Fibroblast of lung (primary cell): ENCODE measurements around the gene ATXN2. TPM values are rescaled to one million over a fixed set of nuclear protein-coding genes. Genes with fewer than 3 reads are reported as not detected.
"Not testable (repeated sequence)": the region's sequence is repeated elsewhere in the genome, so short reads cannot be mapped to it uniquely, and the experiment has no call there.

Source experiments
- DNase-seq, 2 donors: peaks; one replicate each; pipeline versions ENCODE4 v3.0.0 to v3.0.0-alpha.2; 2010; ENCODE audit warnings: low read depth in 2 of 2
- H2AFZ ChIP-seq: 2 replicates; pipeline ENCODE4 v1.5.1; 2012; ENCODE audit warnings: low read length, control low read depth, inconsistent platforms
- H3K27ac ChIP-seq: 2 replicates; pipeline ENCODE4 v1.5.1; 2011; ENCODE audit warnings: low read length, control low read depth; ENCODE audit not compliant: insufficient read depth
- H3K27me3 ChIP-seq: 2 replicates; pipeline ENCODE4 v1.5.1; 2011; ENCODE audit warnings: mild to moderate bottlenecking, low read length; ENCODE audit not compliant: control insufficient read depth, insufficient read depth
- H3K36me3 ChIP-seq: 2 replicates; pipeline ENCODE4 v1.5.1; 2011; ENCODE audit warnings: low read length; ENCODE audit not compliant: control insufficient read depth, insufficient read depth
- H3K4me1 ChIP-seq: 2 replicates; pipeline ENCODE4 v1.5.1; 2011; ENCODE audit warnings: low read length; ENCODE audit not compliant: control insufficient read depth, insufficient read depth; ENCODE audit errors: extremely low read depth
- H3K4me2 ChIP-seq: 2 replicates; pipeline ENCODE4 v1.5.1; 2011; ENCODE audit warnings: low read length, control low read depth; ENCODE audit not compliant: insufficient read depth; ENCODE audit errors: extremely low read depth
- H3K4me3 ChIP-seq, 4 experiments: fragments of 200-600 bp in 1 of 4; sonication (generic) in 1 of 4; replicated peaks in 1 of 4; 2 replicates each; pipeline ENCODE4 v1.5.1; 2011 to 2016; ENCODE audit warnings: low read length in 4 of 4, low read depth in 3 of 4, mild to moderate bottlenecking in 3 of 4, control low read depth in 2 of 4, inconsistent platforms in 1 of 4, mixed read lengths in 1 of 4; ENCODE audit not compliant: insufficient read depth in 1 of 4; ENCODE audit errors: control extremely low read depth in 1 of 4
- H3K79me2 ChIP-seq: 2 replicates; pipeline ENCODE4 v1.5.1; 2012; ENCODE audit warnings: mild to moderate bottlenecking, low read length, inconsistent platforms; ENCODE audit not compliant: control insufficient read depth, insufficient read depth
- H3K9ac ChIP-seq: 2 replicates; pipeline ENCODE4 v1.5.1; 2011; ENCODE audit warnings: mild to moderate bottlenecking, low read length, control low read depth; ENCODE audit not compliant: insufficient read depth
- H3K9me3 ChIP-seq: 2 replicates; pipeline ENCODE4 v1.5.1; 2012; ENCODE audit warnings: low read depth, low read length; ENCODE audit not compliant: control insufficient read depth, insufficient read depth
- H4K20me1 ChIP-seq: 2 replicates; pipeline ENCODE4 v1.5.1; 2011; ENCODE audit warnings: low read length; ENCODE audit not compliant: control insufficient read depth, insufficient read depth; ENCODE audit errors: extremely low read depth
- EZH2 ChIP-seq: IDR thresholded peaks from 2 replicates; pipeline ENCODE4 v1.5.1; 2012; ENCODE audit warnings: low read length, control low read depth, mild to moderate bottlenecking; ENCODE audit errors: missing control alignments
- polyA plus RNA-seq, 2 donors: library from polyadenylated mRNA; depleted of rRNA in 1 of 2; stranded (reverse) in 1 of 2; unstranded in 1 of 2; fragments of >200 nt; gene quantifications; 2 replicates each; pipeline ENCODE4 v1.2.1, GENCODE V29; 2011 to 2012; ENCODE audit warnings: missing spikeins in 1 of 2
- total RNA-seq: library from RNA; depleted of rRNA; stranded (reverse); fragments of >200 nt; gene quantifications from 2 replicates; pipeline ENCODE4 v1.2.1, GENCODE V29; 2014
- TF ChIP-seq, protein P1 (sequence below), 2 donors: IDR thresholded peaks in 1 of 2; conservative IDR thresholded peaks in 1 of 2; 1 replicate in 1 of 2; 2 replicates in 1 of 2; pipeline ENCODE4 v1.5.1; 2011 to 2012; ENCODE audit warnings: low read length in 2 of 2, control low read depth in 1 of 2, inconsistent platforms in 1 of 2, low read depth in 1 of 2, mild to moderate bottlenecking in 1 of 2

The ATXN2 gene
- total and polyA plus RNA-seq, 2 donors (not counting 1 experiment from before 2014, with no cell fraction given), result 25.9 to 31.2 TPM

DNA sequence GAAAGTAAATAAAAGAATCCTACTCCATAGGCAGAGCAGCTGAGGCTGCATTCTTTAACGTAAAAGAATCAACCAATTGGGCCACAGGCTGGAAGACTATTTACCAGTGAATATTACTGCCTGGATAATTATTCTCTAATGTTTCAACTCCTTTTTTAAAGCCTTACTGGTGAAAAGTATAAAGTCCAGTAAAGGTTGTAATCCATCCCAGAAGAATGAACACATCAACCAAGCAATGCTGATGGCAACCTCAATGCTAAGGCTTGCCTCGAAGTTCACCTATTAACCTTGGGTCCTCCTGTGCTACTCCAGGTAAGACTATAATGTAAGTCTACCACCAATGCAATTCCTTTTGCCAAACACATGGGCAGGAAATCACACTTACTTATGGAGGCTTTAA lies 77.3 kb downstream of the ATXN2 start:
- Histone ChIP-seq H3K4me2 (no peak overlapping the region), H3K9ac (no peak overlapping the region), H3K9me3 (no peaks in the 10 kb centered on the region), H3K36me3 (peaks cover 10% of the 10 kb centered on the region), H3K4me3 (no peak overlapping the region), H3K79me2 (peaks cover 1% of the 10 kb centered on the region), H3K4me1 (no peaks in the 10 kb centered on the region), H4K20me1 (no peaks in the 10 kb centered on the region), H2AFZ (no peak overlapping the region), H3K27ac (no peak overlapping the region), H3K27me3 (no peaks in the 10 kb centered on the region)
- no peak for TF ChIP-seq EZH2
- TF ChIP-seq, protein P1, sequence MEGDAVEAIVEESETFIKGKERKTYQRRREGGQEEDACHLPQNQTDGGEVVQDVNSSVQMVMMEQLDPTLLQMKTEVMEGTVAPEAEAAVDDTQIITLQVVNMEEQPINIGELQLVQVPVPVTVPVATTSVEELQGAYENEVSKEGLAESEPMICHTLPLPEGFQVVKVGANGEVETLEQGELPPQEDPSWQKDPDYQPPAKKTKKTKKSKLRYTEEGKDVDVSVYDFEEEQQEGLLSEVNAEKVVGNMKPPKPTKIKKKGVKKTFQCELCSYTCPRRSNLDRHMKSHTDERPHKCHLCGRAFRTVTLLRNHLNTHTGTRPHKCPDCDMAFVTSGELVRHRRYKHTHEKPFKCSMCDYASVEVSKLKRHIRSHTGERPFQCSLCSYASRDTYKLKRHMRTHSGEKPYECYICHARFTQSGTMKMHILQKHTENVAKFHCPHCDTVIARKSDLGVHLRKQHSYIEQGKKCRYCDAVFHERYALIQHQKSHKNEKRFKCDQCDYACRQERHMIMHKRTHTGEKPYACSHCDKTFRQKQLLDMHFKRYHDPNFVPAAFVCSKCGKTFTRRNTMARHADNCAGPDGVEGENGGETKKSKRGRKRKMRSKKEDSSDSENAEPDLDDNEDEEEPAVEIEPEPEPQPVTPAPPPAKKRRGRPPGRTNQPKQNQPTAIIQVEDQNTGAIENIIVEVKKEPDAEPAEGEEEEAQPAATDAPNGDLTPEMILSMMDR (conservative IDR thresholded peaks at IDR 0.05 in 1 of 2, IDR thresholded peaks at IDR 0.05 in 1 of 2; ENCODE audit: low read depth in 1 of 2, low read length in 2 of 2), result no peak
- DNase-seq, result no peak

DNA sequence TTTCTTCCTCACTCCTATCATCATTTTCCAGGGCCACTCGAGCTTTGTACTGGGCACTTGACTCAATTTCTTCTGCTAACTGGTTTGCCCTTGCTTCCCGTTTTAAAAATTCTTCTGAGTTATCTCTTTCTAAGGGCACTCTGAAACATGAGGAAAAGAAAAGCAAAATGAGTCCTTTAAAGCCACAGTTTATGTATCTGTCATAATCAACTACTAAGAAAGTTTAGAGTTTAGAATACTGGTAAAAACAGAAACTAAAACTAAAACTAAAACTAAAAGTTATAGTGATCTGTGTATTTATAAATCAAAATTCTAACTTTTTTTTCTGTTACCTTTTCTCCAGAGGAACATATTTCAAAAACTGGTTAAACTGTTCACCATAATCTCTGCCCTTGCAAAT lies 79.2 kb downstream of the ATXN2 start:
- no peaks in the 10 kb centered on the region for H4K20me1 ChIP-seq
- no peak overlapping the region for H2AFZ ChIP-seq
- H3K4me1 ChIP-seq, result no peaks in the 10 kb centered on the region
- TF ChIP-seq EZH2, result no peak
- TF ChIP-seq, protein P1 (conservative IDR thresholded peaks at IDR 0.05 in 1 of 2, IDR thresholded peaks at IDR 0.05 in 1 of 2; ENCODE audit: low read depth in 1 of 2, low read length in 2 of 2), result no peak
- H3K9me3 ChIP-seq, result no peaks in the 10 kb centered on the region
- H3K4me2 ChIP-seq, result no peak overlapping the region
- H3K27me3 ChIP-seq, result no peaks in the 10 kb centered on the region
- no peak overlapping the region for H3K4me3 ChIP-seq
- peaks cover 1% of the 10 kb centered on the region for H3K79me2 ChIP-seq
- no peak overlapping the region for H3K9ac ChIP-seq
- no peak overlapping the region for H3K27ac ChIP-seq
- no peak for DNase-seq
- H3K36me3 ChIP-seq, result peaks cover 10% of the 10 kb centered on the region

DNA sequence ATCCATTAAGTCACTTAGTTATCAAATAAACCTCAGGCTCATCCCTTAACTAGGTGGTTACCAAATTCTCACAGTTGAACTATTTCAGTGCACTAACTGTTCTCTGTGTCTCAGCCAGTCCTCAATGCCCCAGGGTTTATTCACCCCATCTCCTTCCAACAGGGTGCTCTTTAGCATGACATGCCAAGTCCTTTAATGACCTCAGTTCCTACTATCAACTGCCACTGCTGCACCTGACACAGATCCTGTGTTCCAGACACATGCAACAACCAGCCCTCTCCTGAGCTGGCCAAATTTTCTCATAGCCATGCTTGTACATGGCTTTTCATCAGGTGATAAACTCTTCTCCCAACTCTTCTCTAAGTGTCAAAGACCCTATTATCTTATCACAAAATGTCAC lies 80.0 kb downstream of the ATXN2 start:
- H3K27me3 ChIP-seq, result no peaks in the 10 kb centered on the region
- H3K79me2 ChIP-seq, result peaks cover 1% of the 10 kb centered on the region
- no peak overlapping the region for H3K4me3 ChIP-seq
- no peaks in the 10 kb centered on the region for H3K9me3 ChIP-seq
- H3K36me3 ChIP-seq, result peaks cover 10% of the 10 kb centered on the region
- no peak overlapping the region for H3K9ac ChIP-seq
- no peak overlapping the region for H3K27ac ChIP-seq
- no peak overlapping the region for H3K4me2 ChIP-seq
- H2AFZ ChIP-seq, result no peak overlapping the region
- H4K20me1 ChIP-seq, result no peaks in the 10 kb centered on the region
- no peak for DNase-seq
- TF ChIP-seq EZH2, result no peak
- TF ChIP-seq, protein P1 (conservative IDR thresholded peaks at IDR 0.05 in 1 of 2, IDR thresholded peaks at IDR 0.05 in 1 of 2; ENCODE audit: low read depth in 1 of 2, low read length in 2 of 2), result no peak
- no peaks in the 10 kb centered on the region for H3K4me1 ChIP-seq

DNA sequence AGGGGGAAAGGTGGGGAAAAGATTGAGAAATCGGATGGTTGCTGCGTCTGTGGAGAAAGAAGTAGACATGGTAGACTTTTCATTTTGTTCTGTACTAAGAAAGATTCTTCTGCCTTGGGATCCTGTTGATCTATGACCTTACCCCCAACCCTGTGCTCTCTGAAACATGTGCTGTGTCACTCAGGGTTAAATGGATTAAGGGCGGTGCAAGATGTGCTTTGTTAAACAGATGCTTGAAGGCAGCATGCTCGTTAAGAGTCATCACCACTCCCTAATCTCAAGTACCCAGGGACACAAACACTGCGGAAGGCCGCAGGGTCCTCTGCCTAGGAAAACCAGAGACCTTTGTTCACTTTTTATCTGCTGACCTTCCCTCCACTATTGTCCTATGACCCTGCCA lies 91.4 kb downstream of the ATXN2 start:
- not testable (repeated sequence) for DNase-seq, H4K20me1 ChIP-seq, H3K27me3 ChIP-seq, H3K4me1 ChIP-seq, H3K4me2 ChIP-seq, H3K4me3 ChIP-seq, H3K36me3 ChIP-seq, H3K9ac ChIP-seq, H3K79me2 ChIP-seq, H3K27ac ChIP-seq, H2AFZ ChIP-seq, H3K9me3 ChIP-seq

DNA sequence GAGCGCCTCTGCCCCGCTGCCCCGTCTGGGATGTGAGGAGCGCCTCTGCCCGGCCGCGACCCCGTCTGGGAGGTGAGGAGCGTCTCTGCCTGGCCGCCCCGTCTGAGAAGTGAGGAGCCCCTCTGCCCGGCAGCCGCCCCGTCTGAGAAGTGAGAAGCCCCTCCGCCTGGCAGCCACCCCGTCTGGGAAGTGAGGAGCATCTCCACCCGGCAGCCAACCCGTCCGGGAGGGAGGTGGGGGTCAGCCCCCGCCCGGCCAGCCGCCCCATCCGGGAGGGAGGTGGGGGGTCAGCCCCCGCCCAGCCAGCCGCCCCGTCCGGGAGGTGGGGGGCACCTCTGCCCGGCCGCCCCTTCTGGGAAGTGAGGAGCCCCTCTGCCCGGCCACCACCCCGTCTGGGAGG lies 91.9 kb downstream of the ATXN2 start:
- H3K9ac ChIP-seq, H3K27me3 ChIP-seq, H3K4me1 ChIP-seq, H3K4me2 ChIP-seq, H3K9me3 ChIP-seq, H3K79me2 ChIP-seq, H3K36me3 ChIP-seq, H3K27ac ChIP-seq, H3K4me3 ChIP-seq, DNase-seq, H4K20me1 ChIP-seq, H2AFZ ChIP-seq: not testable (repeated sequence)
